HG02642 (cell line): Measurements from ENCODE around the gene RPS6KL1.
A peak's percentile ranks its signal among the peaks of the same experiment; 100 is the strongest.

Experiments used
- ATAC-seq: cut with Tn5 transposase; IDR thresholded peaks from one replicate; pipeline ENCODE4 v1.9.1; 2021; ENCODE audit warnings: mild to moderate bottlenecking; ENCODE audit not compliant: unreplicated experiment, poor library complexity

RPS6KL1 gene

GRCh38 chr14:74922752-74923401 is at the start of gene RPS6KL1:
Gene RPS6KL1, minus strand, starts transcription at chr14:74923260. Its CDS starts 1,719 bp downstream, at chr14:74921541.
- peak; percentile 91 for ATAC-seq

- no peak for ATAC-seq
Observed at GRCh38 chr14:74968811-74969210, 45.8 kb upstream of the RPS6KL1 start.

GRCh38 chr14:74965486-74966153 is 42.6 kb upstream of the RPS6KL1 start:
- ATAC-seq, result no peak

GRCh38 chr14:74964787-74965485 is 41.9 kb upstream of the RPS6KL1 start:
- ATAC-seq, result no peak

- no peak for ATAC-seq
Observed at GRCh38 chr14:74963705-74964271, 40.7 kb upstream of the RPS6KL1 start.

GRCh38 chr14:74963178-74963704 is 40.2 kb upstream of the RPS6KL1 start:
- no peak for ATAC-seq

GRCh38 chr14:74962493-74962892 is 39.4 kb upstream of the RPS6KL1 start:
- ATAC-seq, result no peak

- ATAC-seq, result no peak
Observed at GRCh38 chr14:74962046-74962445, 39.0 kb upstream of the RPS6KL1 start.

GRCh38 chr14:74961238-74961911 is 38.3 kb upstream of the RPS6KL1 start:
- ATAC-seq, result no peak

- ATAC-seq, result no peak
Observed at GRCh38 chr14:74960736-74961135, 37.7 kb upstream of the RPS6KL1 start.

GRCh38 chr14:74959596-74960180 is 36.6 kb upstream of the RPS6KL1 start:
- ATAC-seq, result no peak

GRCh38 chr14:74956280-74957072 is 33.4 kb upstream of the RPS6KL1 start:
- ATAC-seq, result no peak

GRCh38 chr14:74956027-74956279 is 32.9 kb upstream of the RPS6KL1 start:
- ATAC-seq, result no peak

- no peak for ATAC-seq
Observed at GRCh38 chr14:74955229-74956026, 32.4 kb upstream of the RPS6KL1 start, which contains the start of gene PGF. Gene PGF, minus strand, starts transcription at chr14:74955597. Its CDS starts 355 bp downstream, at chr14:74955242.

- ATAC-seq, result no peak
Observed at GRCh38 chr14:74954947-74955228, 31.8 kb upstream of the RPS6KL1 start.

GRCh38 chr14:74954232-74954946 is 31.3 kb upstream of the RPS6KL1 start:
- ATAC-seq, result no peak

GRCh38 chr14:74953686-74954085 is 30.6 kb upstream of the RPS6KL1 start:
- no peak for ATAC-seq
